Left renal pelvis (tissue), 4 donors: ENCODE data around the gene IGSF8. TPM values are rescaled to one million over a fixed set of nuclear protein-coding genes. Genes with fewer than 3 reads are reported as not detected.

Experiments
- DNase-seq, 4 donors: peaks; one replicate each; pipeline ENCODE4 v3.0.0-alpha.2; 2013; ENCODE audit warnings: low read depth in 4 of 4, low spot score in 3 of 4
- polyA plus RNA-seq, 4 donors: library from polyadenylated mRNA; unstranded; fragments of 120-200 nt; gene quantifications; one replicate each; pipeline ENCODE4 v1.2.1, GENCODE V29; 2013; ENCODE audit not compliant: insufficient read length in 4 of 4

Gene IGSF8
- polyA plus RNA-seq, 4 donors = 18.3 to 40.3 (median 28.7) TPM

GRCh38 chr1:160108888-160109662 lies 10.7 kb upstream of the IGSF8 start:
- DNase-seq = no peak

- no peak for DNase-seq
These were observed 9.1 kb upstream of the IGSF8 start for GRCh38 chr1:160107512-160107911.

- no peak for DNase-seq
These were observed 6.7 kb upstream of the IGSF8 start for GRCh38 chr1:160105155-160105554.

GRCh38 chr1:160104486-160104885 lies 6.1 kb upstream of the IGSF8 start:
- no peak for DNase-seq

GRCh38 chr1:160103658-160104408 lies 5.4 kb upstream of the IGSF8 start:
- DNase-seq = no peak

- DNase-seq = no peak
These were observed 3.5 kb upstream of the IGSF8 start for GRCh38 chr1:160101717-160102522.

GRCh38 chr1:160101037-160101716 lies 2.8 kb upstream of the IGSF8 start:
- DNase-seq = peak in 2 of 4 donors; percentile 66 to 71

GRCh38 chr1:160099716-160100375 lies 1.4 kb upstream of the IGSF8 start:
- DNase-seq = no peak

GRCh38 chr1:160098852-160099561 lies 588 bp upstream of the IGSF8 start:
- peak; percentile 83 to 91 (median 90) for DNase-seq

GRCh38 chr1:160097151-160097910 lies 1.1 kb downstream of the IGSF8 start:
- no peak for DNase-seq

- no peak for DNase-seq
These were observed 1.9 kb downstream of the IGSF8 start for GRCh38 chr1:160096274-160097116.

GRCh38 chr1:160095382-160096105 lies 2.9 kb downstream of the IGSF8 start:
- no peak for DNase-seq

- DNase-seq = no peak
These were observed 3.6 kb downstream of the IGSF8 start for GRCh38 chr1:160094806-160095205.

GRCh38 chr1:160094291-160094625 lies 4.2 kb downstream of the IGSF8 start:
- DNase-seq = no peak

GRCh38 chr1:160093624-160094290 lies 4.7 kb downstream of the IGSF8 start:
- no peak for DNase-seq

- no peak for DNase-seq
These were observed 5.4 kb downstream of the IGSF8 start for GRCh38 chr1:160093069-160093395.
